CD1c-positive myeloid dendritic cell (primary cell): ENCODE results near the gene CRB1.
A peak's percentile ranks its signal among the peaks of the same experiment; 100 is the strongest.

ENCODE experiments used
- DNase-seq: peaks from one replicate; pipeline ENCODE4 v3.0.0-alpha.2; 2016; ENCODE audit errors: extremely low spot score

The CRB1 gene

GRCh38 chr1:197526736-197527371, 258.8 kb downstream of the CRB1 start:
- DNase-seq: peak; percentile 65
